Astrocyte (in vitro differentiated cells and primary cell): ENCODE results near the gene NPIPA8.
"Not testable (repeated sequence)": the region's sequence is repeated elsewhere in the genome, so short reads cannot be mapped to it uniquely, and the experiment has no call there.

Experiments used
- CTCF ChIP-seq: IDR thresholded peaks from 2 replicates; pipeline ENCODE4 v1.5.1; 2011; ENCODE audit warnings: low read depth, mild to moderate bottlenecking, inconsistent platforms, low read length, moderate library complexity; ENCODE audit not compliant: insufficient read depth
- EZH2 ChIP-seq: IDR thresholded peaks from 2 replicates; pipeline ENCODE4 v1.6.1; 2012; ENCODE audit warnings: mild to moderate bottlenecking, low read length, inconsistent platforms; ENCODE audit not compliant: insufficient read depth

DNA sequence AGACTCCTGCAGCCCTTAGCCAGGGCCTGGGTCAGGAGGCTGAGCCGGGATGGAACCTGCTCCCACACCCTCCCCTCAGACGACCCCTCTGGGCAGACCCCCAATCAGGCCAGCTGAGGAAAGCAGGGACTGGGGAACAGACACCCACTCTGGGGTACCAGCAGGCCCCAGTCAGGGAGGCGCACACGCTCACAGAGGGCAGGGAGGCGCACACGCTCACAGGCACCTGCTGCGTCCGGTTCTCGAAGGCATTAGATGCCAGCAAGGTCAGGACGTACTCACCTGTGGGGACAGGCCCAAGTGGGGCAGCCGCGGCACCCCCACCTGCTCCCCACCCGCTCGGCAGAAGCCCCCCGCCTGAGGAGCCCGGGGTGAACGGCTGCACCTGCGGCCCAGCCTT, 8.1 kb upstream of the NPIPA8 start:
- TF ChIP-seq EZH2, CTCF: not testable (repeated sequence)
